GM18909 (cell line): ENCODE results near the gene MPP1.
A peak's percentile ranks its signal among the peaks of the same experiment; 100 is the strongest.

Experiments
- ATAC-seq: cut with Tn5 transposase; IDR thresholded peaks from one replicate; pipeline ENCODE4 v1.9.1; 2021; ENCODE audit warnings: mild to moderate bottlenecking; ENCODE audit not compliant: unreplicated experiment, poor library complexity

MPP1 gene

DNA sequence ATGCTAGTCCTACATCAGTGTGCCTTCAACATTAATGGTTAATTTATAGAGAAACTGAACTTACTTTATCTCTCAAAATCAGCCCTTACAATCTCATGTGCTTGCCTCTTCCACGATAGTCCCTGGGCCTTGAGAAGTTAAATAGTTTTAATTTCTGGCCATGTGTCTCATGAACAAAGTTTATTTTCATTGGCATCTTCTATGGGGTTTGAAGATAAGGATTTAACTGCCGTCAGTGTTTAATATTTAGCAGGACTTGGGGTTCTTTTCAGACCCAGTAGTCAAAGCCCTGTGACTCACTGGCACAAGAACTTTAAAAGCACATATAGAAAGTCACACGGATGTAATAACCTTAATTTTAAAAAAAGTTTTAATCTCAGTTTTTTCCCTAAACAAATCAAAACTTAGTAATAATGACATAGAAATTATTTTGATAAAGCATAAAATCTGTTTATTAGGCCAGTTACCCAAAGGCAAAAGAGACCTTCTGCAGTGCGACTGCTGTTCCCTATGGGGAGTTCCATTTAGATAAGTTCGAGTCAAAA lies 10.1 kb upstream of the MPP1 start:
- ATAC-seq: no peak

DNA sequence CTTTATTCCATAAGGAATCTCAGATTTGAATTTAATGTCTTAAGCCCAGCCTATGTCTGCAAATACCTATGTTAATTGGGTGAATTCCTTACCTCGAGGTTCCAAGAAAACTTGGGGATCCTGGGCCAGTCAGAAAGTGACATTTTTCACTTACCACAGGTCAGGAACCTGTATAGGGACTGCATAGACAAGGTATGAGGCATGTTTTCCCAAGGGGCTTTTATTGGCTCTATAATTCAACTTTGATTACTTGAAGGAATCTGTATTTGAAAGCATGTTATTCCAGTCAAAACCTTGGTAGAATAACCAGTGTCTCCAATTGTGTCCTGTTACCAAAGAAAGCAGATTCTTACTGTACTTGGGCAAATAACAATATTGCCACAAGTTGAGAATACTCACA lies 8.5 kb upstream of the MPP1 start:
- no peak for ATAC-seq

DNA sequence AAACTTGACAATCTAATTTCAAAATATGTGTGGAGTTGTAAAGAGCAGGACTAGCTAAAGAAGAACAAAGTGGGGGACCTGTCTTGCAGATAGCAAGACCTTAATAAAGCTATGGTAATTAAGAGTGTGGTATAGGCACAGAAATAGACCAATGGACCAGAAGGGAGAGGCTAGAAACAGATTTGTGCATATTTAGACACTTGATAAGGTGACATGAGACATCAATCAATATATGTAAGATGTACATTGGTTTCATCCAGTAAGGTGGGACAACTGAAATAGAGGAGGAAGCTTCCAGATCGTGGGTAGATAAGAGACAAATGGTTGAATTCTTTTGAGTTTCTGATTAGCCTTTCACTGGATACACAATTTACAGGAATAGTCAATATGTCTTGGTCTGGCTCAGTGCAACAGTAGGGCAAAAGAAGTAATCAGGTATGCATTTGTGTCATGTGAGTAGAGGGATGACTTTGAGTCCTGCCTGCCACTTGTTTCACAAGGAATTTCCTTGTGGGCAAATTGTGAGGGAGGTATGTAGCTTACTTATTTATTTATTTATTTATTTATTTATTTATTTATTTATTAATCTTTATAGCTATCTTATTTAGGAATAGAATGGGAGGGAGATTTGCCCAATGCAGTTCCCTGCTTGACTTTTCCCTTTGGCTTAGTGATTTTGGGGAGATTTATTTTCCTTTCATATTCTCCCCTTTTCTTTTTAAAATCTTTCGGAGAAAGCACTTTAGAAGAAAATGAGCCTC lies 7.2 kb upstream of the MPP1 start:
- no peak for ATAC-seq

DNA sequence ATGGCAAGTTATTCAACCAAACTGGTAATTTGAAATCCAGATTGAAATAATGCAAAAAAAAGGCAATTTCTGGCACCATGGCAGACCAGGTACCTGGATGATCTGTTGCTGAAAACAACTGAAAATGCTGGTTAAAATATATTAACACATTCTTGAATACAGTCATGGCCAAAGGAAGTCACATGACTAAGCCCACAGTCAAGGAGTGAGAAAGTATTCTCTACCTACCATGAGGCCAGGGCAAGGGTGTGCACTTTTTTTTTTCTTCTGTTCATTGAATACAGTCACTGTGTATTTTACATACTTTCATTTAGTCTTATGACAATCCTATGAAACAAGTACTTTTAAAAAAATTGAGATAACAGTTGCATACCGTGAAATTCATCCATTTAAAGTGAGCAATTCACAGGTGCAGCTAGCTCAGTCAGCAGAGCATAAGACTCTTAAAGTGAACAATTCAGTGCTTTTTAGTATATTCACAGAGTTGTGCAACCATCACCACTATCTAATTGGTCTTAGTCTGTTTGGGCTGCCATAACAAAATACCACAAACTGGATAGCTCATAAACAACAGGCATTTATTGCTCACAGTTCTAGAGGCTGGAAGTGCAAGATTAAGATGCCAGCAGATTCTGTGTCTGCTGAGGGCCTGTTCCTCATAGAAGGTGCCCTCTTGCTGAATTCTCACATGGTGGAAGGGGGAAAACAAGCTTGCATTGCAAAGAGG lies 4.8 kb upstream of the MPP1 start:
- ATAC-seq: no peak

DNA sequence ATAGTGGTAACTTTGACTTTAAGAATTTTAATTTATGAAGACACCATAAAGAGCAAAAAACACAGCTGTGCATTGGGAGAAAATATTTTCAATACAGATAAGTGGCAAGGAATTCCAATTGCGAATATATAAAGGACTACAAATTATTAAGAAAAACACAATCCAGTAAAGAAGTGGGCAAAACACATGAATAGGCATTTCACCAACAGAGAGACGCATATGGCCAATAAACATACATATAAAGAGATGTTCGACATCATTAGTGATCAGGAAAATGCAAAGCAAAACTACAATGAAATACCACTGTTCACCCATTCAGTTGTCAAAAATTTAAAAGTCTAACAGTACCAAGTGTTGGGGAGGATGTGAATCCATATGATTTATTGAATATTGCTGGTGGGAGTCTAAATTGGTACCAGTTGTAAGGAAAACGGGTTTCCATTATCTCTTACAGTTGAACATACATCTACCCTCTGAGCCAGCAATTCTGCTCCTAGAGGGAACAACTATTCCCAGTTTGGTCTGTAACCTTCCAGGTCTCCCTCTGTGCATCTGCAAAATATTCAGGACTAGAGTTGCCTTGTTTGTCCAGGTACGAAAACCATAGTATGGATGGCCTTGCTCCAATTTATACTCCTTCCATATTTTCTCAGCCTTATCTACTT lies 1.7 kb upstream of the MPP1 start:
- ATAC-seq: no peak

DNA sequence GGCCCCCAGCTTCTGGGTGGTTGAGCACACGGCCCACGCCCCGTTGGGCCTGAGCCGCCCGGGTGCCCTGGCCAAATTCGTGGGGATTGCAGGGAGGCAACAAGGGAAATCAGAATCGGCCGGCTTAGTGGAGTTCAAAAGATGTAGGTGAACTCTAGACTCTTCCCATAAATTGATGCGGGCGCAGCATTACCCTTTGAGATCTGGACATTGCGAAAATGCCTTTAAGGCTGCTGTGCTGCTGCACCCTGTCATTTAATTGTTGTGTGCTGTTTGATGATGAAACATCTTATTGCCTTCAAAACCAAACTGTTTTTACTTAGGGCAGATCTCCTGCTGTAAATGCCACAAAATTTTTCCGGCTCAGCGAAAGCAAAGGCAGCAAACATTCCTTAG lies 409 bp upstream of the MPP1 start:
- ATAC-seq: no peak

DNA sequence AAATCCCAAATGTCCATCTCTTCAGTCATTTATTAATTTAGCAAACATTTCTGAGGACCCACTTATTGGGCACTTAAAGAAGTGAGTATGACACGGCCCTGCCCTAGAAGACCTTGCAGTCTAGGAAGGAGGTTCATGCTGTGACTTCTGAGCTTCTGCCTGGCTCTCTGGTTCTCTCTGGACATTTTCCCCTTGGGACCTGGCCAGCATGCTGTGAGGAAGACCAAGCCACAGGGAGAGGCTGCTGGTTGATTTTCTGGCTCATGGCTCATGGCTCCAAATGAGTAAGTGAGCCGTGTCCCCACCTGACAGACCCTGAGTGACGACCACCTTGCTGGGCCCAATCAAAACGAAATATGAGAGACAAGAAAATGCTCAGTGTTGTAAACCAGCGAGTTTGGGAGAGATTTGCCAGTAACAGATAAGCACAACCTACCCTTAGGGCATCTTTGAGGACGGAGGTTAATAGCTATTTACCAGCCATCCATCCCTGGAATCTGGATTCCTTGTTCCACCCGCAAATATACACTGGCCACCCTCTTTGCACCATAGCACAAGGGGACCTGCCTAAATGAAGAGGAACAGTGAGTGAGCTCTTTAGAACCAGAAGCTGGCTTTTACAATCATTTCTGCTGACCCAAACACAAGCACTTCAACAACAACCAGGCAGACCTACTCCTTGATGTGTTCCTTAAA lies 876 bp downstream of the MPP1 start:
- ATAC-seq: peak; percentile 11

DNA sequence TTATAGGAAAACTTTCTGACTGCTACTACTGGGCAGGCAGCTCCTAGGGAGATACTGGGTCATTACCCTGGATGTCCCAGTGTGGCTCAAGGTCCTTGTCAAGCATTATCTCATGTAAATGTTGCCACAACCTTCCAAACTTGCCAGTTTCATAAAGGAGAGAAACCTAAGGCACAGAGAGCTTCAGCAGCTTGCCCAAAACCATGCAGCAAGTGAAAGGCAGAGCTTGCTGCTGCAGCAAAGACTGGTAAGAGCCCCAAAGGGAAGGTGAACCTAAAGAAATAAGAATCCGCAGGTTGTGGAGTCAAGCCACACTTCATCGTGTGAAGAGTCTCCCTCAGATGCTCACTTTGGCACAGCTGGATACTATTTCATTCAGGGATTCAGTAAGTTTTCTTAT lies 2.3 kb downstream of the MPP1 start:
- no peak for ATAC-seq

DNA sequence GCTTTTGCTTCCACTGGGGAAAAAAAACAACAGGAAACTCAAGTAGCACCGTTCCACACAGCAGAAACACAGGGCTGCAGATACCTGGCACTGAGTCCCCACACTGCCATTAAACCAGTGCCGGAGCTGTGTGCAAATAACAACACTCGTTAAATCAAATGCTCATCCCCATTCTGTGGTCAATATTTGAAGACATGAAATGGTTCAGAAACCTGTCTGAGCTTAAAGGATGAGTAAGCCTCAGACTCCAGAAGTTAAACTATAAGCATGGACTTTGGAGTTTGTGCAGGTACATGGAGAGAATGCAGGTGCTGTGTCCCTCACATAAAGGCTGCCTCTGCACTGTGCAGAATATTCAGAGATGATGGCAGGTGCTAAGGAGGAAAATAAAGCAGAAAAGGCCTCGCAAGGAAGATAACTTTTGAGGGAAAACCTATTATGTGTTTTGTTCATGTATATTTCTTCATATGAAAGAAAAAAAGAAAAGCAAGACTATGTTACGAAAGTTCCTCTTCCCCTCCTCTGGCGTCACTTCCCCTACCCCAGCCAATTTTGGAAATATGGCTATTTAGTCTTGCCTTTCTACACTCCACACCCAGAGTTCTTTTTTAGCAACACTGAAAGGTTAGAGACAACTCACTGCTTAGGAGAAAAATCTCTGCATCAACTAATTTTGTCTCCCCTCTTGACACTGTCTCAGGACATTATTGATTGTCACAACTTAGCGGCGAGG lies 4.6 kb downstream of the MPP1 start:
- no peak for ATAC-seq

DNA sequence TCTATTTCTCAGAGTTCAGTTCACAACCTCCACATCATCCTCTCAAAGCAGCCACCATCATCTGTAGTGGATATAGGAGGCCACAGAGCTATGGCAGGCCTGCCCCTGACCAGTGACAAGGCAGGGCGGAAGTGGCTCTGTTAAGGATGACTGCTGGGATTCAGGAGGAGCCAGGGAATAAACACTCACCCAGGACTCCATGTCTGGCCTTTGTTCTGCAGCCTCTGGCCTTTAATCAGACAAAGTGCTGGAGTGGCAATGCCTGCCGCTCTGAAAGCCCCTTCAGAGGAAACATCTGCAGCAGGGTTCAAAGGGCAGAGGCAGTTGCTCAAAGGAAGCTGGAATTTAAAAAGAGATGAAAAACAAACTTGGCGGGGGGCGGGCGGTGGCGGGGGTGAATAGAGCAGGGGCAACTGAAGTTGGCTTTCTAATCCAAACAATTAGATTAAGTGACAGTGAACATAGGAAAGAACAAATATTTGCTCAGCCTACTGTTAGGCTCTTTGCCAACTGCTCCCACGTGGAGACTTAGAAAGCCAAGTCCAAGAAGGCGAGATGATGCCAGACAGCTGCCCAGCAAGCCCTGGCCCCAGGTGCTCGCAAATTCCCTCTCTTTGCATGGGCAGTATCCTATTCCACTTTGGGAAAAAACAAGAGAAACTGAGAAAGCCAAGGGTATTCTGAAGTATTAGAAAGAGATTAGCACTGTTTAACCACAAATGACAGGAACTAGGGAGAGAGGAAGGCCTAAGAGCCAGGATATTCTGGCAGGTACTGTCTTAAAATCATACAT lies 5.5 kb downstream of the MPP1 start:
- no peak for ATAC-seq

DNA sequence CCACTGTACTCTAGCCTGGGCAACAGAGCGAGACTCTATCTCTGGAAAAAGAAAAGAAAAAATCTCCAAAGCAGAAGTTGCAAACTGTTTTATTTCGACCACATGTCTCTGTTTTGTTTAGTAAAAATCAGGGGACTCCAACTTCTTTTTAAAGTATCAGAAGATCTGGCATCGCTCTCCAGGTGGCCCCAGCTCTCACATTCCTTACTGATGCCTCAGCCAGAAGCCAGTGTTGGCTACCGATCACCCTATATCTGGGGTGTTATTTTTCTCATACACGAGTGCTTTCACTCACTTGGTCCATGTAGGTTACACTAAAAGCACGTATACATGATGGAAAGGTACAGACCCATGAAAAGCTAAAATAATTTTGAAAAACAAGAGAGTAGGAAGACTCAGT lies 8.3 kb downstream of the MPP1 start:
- no peak for ATAC-seq

DNA sequence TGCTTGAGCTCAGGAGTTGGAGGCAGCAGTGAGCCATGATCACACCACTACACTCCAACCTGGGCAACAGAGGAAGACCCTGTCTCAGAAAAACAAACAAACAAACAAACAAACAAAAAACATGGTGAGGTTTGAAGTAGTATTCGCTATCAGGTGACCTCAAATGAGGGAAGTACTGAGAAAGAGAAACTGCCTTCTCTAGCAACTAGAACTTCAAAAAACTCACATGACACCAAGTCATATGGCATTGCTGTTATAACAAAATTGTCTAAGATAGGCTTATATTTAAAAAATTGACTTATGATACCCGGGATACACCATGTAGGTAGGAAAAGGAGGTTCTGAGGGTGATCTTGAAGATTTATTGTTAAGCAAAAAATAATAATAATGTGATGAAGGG lies 10.3 kb downstream of the MPP1 start:
- ATAC-seq: no peak

DNA sequence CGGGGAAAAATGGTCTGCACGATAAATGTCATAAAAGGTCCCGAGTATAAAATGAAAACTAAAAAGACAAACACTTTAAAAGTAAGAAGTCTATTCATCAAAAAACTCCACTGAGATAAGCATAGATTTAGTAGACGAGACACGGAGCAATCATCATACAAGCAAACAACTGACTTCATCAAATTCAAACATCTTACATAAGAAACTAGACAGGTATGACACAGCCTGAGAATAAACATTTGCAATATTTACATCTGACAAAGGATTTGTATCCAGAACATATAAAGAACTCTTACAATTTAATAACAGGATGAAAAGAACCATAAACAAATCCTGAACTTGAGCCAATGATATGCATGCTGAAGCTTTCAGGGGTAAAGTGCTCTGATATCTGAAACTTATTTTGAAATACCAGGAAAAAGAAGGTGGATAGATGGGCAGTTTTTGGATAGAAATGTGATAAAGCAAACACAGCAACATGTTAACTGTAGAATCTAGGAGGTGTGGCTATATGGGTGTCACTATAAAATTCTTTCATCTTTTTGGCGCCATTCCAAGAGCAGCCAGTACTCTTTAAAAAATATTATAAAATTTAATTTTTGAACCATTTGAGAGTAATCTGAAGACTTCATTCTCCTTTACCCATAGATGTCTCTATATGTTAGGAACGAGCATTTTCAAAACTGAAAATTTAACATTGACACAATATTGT lies 12.0 kb downstream of the MPP1 start:
- no peak for ATAC-seq

DNA sequence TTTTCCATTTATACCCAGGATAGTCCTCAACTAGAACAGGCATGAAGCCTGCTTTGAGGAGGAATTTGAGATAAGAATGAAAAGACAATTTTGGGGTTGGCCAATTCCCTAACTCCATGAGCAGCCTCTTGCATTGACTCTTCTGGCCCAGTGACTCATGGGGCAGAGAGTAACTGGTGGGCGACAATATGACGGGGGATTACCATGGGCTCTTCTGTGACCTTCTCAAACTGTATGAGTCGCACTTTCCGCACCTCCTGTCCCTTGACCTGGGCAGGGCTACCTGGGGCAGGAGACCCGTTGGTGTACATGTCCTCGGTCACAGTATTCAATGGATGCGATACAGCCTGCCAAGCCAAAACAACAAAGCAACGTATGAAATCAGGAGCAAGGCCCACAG lies 13.3 kb downstream of the MPP1 start:
- ATAC-seq: no peak

DNA sequence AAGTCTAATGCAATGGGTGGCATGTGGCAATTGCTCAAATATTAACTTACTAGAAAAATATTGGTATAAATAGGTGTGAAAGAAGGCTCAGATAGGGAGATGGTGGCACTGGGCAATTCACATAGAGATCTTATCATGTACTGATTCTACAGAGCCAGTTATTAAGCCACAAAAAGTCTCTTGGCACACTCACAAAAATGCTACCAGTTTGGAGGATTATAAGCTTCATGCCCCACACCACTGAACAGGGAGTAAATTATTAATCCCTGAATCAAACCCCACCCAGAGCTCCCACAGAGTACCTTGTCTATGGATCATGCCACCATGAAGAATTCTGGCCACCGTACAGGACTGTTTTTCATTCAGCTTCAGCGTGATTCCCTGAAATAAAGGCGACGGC lies 13.8 kb downstream of the MPP1 start:
- ATAC-seq: no peak

DNA sequence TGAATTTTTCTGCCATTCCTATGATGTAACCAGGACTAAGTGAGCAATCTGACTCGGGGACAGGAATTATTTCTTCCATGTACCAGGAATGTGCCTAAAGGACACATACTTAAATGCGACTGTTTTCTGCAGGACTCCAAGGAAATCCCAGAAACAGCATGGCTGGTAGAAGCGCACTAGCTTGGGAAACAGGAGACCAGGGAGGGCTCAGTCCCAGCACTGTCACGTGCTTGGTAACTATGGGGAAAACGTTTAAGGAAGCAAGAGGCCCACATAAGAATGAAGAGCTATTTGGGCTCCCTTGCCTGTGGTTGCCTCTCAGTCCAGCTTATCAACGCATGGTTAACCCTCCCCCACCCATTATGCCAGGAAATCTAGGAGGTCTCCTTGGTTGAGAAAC lies 19.6 kb downstream of the MPP1 start:
- ATAC-seq: no peak

DNA sequence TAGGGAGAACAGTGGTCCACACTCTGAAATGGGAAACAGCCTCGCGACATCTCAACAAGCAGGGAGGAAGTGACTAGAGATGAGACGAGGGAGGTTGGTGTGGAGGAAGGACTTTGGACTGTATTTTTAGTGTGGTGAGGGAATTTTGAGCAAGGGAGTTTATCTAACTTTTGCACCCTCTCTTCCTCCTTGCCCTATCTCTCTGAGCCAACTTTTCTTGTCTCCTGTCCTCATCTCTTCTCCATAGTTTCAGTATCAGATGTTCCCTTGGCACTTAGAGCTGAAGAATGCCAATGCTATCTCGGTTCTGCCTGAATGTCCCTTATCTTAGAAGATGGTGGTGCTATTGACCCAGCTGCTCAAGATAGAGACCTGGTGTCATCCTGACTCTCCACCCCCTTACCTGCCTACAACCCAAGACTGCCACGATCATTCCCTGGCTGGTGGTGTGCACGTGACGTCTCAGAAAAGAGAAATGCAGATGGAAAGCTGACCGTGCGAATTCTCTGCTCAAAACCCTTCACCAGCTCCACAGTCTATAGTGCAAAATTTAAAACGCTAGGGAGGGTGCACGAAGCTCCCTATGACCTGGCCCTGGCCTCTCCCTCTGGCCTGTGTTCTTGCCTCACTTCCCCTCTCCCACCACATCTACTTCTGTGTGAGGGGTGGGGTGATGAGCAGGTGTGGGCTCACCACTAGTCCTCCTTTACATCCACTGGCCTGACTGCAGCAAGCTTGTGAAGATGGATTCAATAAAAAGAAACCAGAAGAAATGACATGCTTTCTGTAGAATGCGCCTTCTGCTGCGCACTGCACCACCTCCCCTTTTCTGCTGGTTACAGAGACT lies 20.9 kb downstream of the MPP1 start:
- ATAC-seq: no peak

DNA sequence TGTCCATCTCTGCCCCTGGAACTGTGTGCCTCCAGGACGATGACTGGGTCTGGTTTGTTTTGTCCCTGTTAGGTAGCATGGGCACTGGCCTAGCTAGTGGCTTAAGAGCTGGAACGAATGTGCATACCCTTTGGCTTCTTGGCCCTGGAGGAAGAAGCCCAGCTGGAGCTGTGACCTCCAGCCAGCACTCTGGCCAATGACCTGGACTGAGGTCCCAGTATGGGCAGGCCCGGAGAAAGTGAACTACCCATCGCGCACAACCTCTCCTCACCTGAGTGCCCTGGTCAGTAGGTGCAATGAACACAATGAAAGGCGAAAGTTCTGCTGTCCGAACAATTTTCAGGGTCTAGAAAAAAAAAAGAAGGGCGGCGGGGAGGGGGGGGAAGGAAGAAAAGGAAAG lies 24.3 kb downstream of the MPP1 start:
- no peak for ATAC-seq
